ENCODE data around the gene HOXD4.

- TF ChIP-seq CTCF (IDR thresholded peaks at IDR 0.05) (no peak), POLR2A (IDR thresholded peaks at IDR 0.05) (no peak)
Observed at GRCh38 chr2:176169181-176169580, 17.8 kb downstream of the HOXD4 start.

Measured in Peyer's patch (tissue), 4 donors.